ENCODE data around the gene USP33.

DNA sequence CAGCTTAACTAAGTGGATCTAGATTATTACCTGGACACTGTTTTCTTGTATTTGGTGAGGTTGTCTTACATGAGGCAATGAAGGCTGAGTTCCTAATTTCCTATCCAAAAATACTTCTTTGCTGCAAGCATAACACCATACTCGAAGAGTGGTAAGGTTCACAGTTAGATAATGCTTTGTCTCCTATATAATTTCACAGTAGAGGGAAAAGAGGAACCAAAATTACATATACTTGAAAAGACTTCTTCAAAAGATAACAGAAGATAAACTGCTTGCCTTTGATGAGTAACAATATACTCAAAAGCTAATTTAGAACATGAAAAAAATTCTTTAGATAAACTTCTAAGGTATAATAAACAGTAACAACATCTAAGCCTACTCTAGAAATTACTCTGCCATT lies 20.4 kb downstream of the USP33 start:
- TF ChIP-seq, protein P1, sequence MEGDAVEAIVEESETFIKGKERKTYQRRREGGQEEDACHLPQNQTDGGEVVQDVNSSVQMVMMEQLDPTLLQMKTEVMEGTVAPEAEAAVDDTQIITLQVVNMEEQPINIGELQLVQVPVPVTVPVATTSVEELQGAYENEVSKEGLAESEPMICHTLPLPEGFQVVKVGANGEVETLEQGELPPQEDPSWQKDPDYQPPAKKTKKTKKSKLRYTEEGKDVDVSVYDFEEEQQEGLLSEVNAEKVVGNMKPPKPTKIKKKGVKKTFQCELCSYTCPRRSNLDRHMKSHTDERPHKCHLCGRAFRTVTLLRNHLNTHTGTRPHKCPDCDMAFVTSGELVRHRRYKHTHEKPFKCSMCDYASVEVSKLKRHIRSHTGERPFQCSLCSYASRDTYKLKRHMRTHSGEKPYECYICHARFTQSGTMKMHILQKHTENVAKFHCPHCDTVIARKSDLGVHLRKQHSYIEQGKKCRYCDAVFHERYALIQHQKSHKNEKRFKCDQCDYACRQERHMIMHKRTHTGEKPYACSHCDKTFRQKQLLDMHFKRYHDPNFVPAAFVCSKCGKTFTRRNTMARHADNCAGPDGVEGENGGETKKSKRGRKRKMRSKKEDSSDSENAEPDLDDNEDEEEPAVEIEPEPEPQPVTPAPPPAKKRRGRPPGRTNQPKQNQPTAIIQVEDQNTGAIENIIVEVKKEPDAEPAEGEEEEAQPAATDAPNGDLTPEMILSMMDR (IDR thresholded peaks at IDR 0.05), result no peak
- TF ChIP-seq POLR2A (IDR thresholded peaks at IDR 0.05), result no peak
